GM23248 (cell line): Measurements from ENCODE around the gene GLRX. TPM values are rescaled to one million over a fixed set of nuclear protein-coding genes. Genes with fewer than 3 reads are reported as not detected.

Experiments used
- DNase-seq: peaks from one replicate; pipeline ENCODE4 v3.0.0-alpha.2; 2015
- H2AFZ ChIP-seq: fragments of 200-600 bp; sonication (generic); 2 replicates; pipeline ENCODE4 v1.6.1; 2016; ENCODE audit warnings: antibody characterized with exemption
- H3F3A ChIP-seq: fragments of 200-600 bp; sonication (generic); 2 replicates; pipeline ENCODE4 v1.6.1; 2016; ENCODE audit warnings: mild to moderate bottlenecking, antibody characterized with exemption, mixed run types; ENCODE audit not compliant: insufficient read depth
- H3K27ac ChIP-seq: fragments of 200-600 bp; sonication (generic); 2 replicates; pipeline ENCODE4 v1.5.1; 2016; ENCODE audit warnings: mild to moderate bottlenecking
- H3K27me3 ChIP-seq: fragments of 200-600 bp; sonication (generic); replicated peaks from 2 replicates; pipeline ENCODE4 v1.6.1; 2016; ENCODE audit warnings: mild to moderate bottlenecking; ENCODE audit not compliant: insufficient read depth
- H3K36me3 ChIP-seq: fragments of 200-600 bp; sonication (generic); 2 replicates; pipeline ENCODE4 v1.6.1; 2016; ENCODE audit warnings: low read depth, mild to moderate bottlenecking
- H3K4me1 ChIP-seq: fragments of 200-600 bp; sonication (generic); 2 replicates; pipeline ENCODE4 v1.6.1; 2016; ENCODE audit warnings: mild to moderate bottlenecking; ENCODE audit not compliant: insufficient read depth
- H3K4me2 ChIP-seq: fragments of 200-600 bp; sonication (generic); one replicate; pipeline ENCODE4 v1.6.1; 2016; ENCODE audit warnings: mild to moderate bottlenecking; ENCODE audit not compliant: unreplicated experiment
- H3K4me3 ChIP-seq: fragments of 200-600 bp; sonication (generic); 2 replicates; pipeline ENCODE4 v1.5.1; 2016; ENCODE audit warnings: mild to moderate bottlenecking
- H3K79me2 ChIP-seq: fragments of 200-600 bp; sonication (generic); 2 replicates; pipeline ENCODE4 v1.6.1; 2016; ENCODE audit warnings: mild to moderate bottlenecking; ENCODE audit not compliant: insufficient read depth
- H3K9ac ChIP-seq: fragments of 200-600 bp; sonication (generic); 2 replicates; pipeline ENCODE4 v1.6.1; 2016; ENCODE audit warnings: mild to moderate bottlenecking
- H3K9me2 ChIP-seq: fragments of 200-600 bp; sonication (generic); 2 replicates; pipeline ENCODE4 v1.6.1; 2016; ENCODE audit warnings: mixed run types, mild to moderate bottlenecking, moderate library complexity; ENCODE audit not compliant: insufficient read depth
- H3K9me3 ChIP-seq: fragments of 200-600 bp; sonication (generic); one replicate; pipeline ENCODE4 v1.6.1; 2017; ENCODE audit warnings: low read depth
- H4K20me1 ChIP-seq: fragments of 200-600 bp; sonication (generic); 2 replicates; pipeline ENCODE4 v1.6.0; 2016; ENCODE audit not compliant: insufficient read depth
- EZH2 ChIP-seq: fragments of 200-600 bp; sonication (generic); IDR thresholded peaks from 2 replicates; pipeline ENCODE4 v1.6.1; 2018; ENCODE audit warnings: antibody characterized with exemption, mild to moderate bottlenecking; ENCODE audit not compliant: insufficient read depth, poor library complexity, severe bottlenecking
- EZH2phosphoT487 ChIP-seq: fragments of 200-600 bp; sonication (generic); IDR thresholded peaks from 2 replicates; pipeline ENCODE4 v1.6.1; 2018; ENCODE audit warnings: antibody characterized with exemption, moderate library complexity, mild to moderate bottlenecking, low read depth; ENCODE audit not compliant: insufficient read depth
- WGBS, 2 experiments: methylation state at CpG; one replicate each; pipeline ENCODE4 v1.1.6; 2015 to 2017; ENCODE audit warnings: low lambda C conversion rate in 2 of 2, low coverage in 1 of 2; ENCODE audit errors: missing lambda C conversion rate in 2 of 2; 5-methylcytosine and 5-hydroxymethylcytosine counted together
- in situ Hi-C: fragments of 300-500 bp; cut with MboI; formaldehyde crosslinking; loops from 2 replicates; pipeline ENCODE4 v1.15.0; 2020
- polyA plus RNA-seq: library from polyadenylated mRNA; unstranded; fragments of >200 nt; fragmentation: Nextera tagmentation; extraction: Ambion mirVana; gene quantifications from 2 replicates; pipeline ENCODE4 v1.2.1, GENCODE V29; 2016
- total RNA-seq: library from RNA; depleted of rRNA; stranded (reverse); fragments of >200 nt; shearing (Covaris generic); gene quantifications from 2 replicates; pipeline ENCODE4 v1.2.3, GENCODE V29; 2014

The GLRX gene
- total and polyA plus RNA-seq, 2 experiments from 2014 or later: 144 to 316 TPM

DNA sequence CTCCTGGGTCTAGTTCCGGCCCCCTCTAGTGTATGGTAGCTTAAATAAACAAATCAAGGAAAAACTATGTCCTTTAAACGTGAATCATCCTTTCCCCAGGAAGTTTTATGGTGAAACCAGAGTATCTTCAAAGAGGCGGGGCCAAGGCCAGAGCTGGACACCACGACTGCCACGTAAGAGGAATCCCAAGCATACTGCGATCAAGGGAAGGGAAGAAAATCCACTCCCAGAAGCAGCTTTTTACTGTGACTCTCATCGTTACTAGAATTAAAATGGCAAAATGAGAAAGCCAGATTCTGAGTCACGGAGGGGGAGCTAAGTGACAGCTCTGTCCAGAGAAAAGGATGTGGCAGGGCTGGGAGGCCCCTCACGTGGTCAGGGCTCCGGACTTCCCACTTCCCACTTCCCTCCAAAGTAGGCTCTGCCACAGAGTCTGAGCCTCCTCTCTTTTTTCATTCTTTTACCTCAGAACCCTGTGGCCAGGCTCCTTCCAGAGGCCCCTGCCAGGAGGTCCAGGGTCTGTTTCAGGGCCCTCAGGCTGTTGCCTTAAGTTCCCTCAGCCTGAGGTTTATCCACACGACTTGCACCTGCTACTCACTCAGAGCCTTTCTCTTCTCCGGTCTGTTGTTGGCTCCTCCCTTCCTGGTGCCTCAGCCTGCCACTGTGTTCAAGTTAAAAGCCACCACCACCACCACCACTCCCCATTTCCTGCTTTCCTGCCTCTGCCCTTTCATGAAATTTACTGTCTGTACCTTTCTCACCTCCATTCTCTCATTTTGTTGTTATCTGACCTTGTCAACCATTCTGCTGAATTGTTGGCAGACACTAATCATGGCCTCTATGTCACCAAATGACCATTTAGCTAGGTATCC, 1.4 kb upstream of the GLRX start:
- peak overlapping the region; percentile 80 for H2AFZ ChIP-seq
- peak overlapping the region; percentile 99 for H3K4me3 ChIP-seq
- H3K79me2 ChIP-seq: peaks cover 35% of the 10 kb centered on the region
- peaks cover 11% of the 10 kb centered on the region; the same call in 1 of the 2 replicates for H4K20me1 ChIP-seq
- in situ Hi-C loops: no loop called here
- peaks cover 34% of the 10 kb centered on the region for H3K4me1 ChIP-seq
- WGBS, 2 experiments: 3 to 4% methylated on average over 12 of the region's 12 CpGs
- H3K4me2 ChIP-seq: peak overlapping the region; percentile 89
- no peaks in the 10 kb centered on the region for H3K9me3 ChIP-seq
- peaks cover 9% of the 10 kb centered on the region; the same call in 1 of the 2 replicates for H3K36me3 ChIP-seq
- TF ChIP-seq EZH2phosphoT487 (no peak), EZH2 (no peak)
- no peaks in the 10 kb centered on the region for H3K9me2 ChIP-seq
- H3K9ac ChIP-seq: peak overlapping the region; percentile 90
- no peaks in the 10 kb centered on the region for H3K27me3 ChIP-seq
- peak overlapping the region; percentile 97 for H3K27ac ChIP-seq
- peaks cover 32% of the 10 kb centered on the region for H3F3A ChIP-seq
- DNase-seq: peak; percentile 99

DNA sequence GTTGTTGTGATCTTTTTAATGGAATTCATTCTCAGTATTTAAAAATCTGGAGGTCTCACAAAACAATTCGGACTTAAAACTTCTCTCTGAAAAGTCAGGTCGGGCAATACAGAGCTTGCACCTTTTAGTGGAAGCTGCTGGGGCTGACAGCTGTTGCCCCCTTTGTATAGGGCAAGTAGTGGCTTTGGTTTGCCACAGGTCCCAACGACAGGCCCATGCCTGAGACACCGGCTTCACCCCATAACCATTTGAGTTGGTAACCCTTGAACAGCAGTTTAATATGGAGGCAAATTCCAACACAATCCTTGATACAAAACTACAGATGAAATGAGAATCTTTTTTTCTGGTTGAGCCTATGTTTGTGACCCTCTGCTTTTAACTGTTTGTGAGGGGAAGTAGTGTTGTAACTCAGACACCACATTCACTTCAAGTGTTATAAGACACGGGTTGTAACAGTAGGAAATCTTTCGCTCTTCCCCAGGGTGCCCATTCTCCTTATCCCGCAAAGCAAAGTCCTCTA, 752 bp upstream of the GLRX start:
- peak overlapping the region; percentile 89 for H3K4me2 ChIP-seq
- peaks cover 32% of the 10 kb centered on the region for H3F3A ChIP-seq
- H3K4me3 ChIP-seq: peak overlapping the region; percentile 99
- H3K9me2 ChIP-seq: no peaks in the 10 kb centered on the region
- peak overlapping the region; percentile 97 for H3K27ac ChIP-seq
- H3K9ac ChIP-seq: peak overlapping the region; percentile 90
- H3K4me1 ChIP-seq: peaks cover 41% of the 10 kb centered on the region
- H3K9me3 ChIP-seq: no peaks in the 10 kb centered on the region
- DNase-seq: peak; percentile 36
- H3K27me3 ChIP-seq: no peaks in the 10 kb centered on the region
- in situ Hi-C loops: no loop called here
- H3K36me3 ChIP-seq: peaks cover 10% of the 10 kb centered on the region; the same call in 1 of the 2 replicates
- H3K79me2 ChIP-seq: peaks cover 42% of the 10 kb centered on the region
- 9 to 12% methylated on average over 7 of the region's 7 CpGs for WGBS, 2 experiments
- H4K20me1 ChIP-seq: peaks cover 18% of the 10 kb centered on the region; the same call in 1 of the 2 replicates
- TF ChIP-seq EZH2 (no peak), EZH2phosphoT487 (no peak)
- peak overlapping the region; percentile 80 for H2AFZ ChIP-seq

DNA sequence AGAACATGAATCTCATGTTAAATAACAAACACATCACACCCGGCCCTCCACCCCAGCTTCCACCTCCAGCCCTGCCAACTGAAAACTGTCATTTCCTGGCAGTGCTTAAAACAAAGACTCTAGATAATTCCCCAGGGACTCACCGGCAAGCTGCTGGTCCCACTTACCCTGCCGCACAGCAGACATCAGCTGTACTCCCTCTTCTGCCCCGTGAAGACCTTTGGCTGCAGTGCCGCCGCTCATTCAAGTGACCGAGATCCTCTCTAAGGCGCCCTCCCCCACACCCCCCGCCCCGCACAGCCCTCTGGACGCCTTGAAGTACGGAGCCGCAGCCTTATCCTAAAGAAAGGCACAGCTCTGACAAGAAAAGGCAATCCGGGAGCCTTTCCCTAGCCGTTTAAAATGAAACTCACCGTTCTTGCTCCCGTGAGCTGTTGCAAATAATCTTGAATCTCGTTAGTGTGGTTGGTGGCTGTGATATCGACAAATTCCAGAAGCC, 434 bp downstream of the GLRX start:
- TF ChIP-seq EZH2 (no peak), EZH2phosphoT487 (no peak)
- Histone ChIP-seq H3K9me2 (no peaks in the 10 kb centered on the region), H3K79me2 (peaks cover 54% of the 10 kb centered on the region), H3K9me3 (no peaks in the 10 kb centered on the region), H3K4me3 (peak overlapping the region; percentile 99), H4K20me1 (peaks cover 27% of the 10 kb centered on the region; the same call in 1 of the 2 replicates), H3F3A (peaks cover 37% of the 10 kb centered on the region), H3K27ac (peak overlapping the region; percentile 97), H2AFZ (peak overlapping the region; percentile 80), H3K4me2 (peak overlapping the region; percentile 89), H3K9ac (peak overlapping the region; percentile 90), H3K27me3 (no peaks in the 10 kb centered on the region), H3K36me3 (peaks cover 14% of the 10 kb centered on the region; the same call in 1 of the 2 replicates), H3K4me1 (peaks cover 53% of the 10 kb centered on the region)
- in situ Hi-C loops: no loop called here
- peak; percentile 84 for DNase-seq
- WGBS, 2 experiments: 1 to 2% methylated on average over 16 to 19 of the region's 19 CpGs
